ENCODE data around the gene ALDH16A1.

Gene ALDH16A1

GRCh38 chr19:49418511-49418910, 34.5 kb upstream of the ALDH16A1 start:
- in situ Hi-C loops (cut with HindIII; ENCODE audit: low sequenced_read_pairs), result no loop called here
- H3K4me3 ChIP-seq (ENCODE audit: low read depth, low read length), result no peak overlapping the region
- TF ChIP-seq, protein P1, sequence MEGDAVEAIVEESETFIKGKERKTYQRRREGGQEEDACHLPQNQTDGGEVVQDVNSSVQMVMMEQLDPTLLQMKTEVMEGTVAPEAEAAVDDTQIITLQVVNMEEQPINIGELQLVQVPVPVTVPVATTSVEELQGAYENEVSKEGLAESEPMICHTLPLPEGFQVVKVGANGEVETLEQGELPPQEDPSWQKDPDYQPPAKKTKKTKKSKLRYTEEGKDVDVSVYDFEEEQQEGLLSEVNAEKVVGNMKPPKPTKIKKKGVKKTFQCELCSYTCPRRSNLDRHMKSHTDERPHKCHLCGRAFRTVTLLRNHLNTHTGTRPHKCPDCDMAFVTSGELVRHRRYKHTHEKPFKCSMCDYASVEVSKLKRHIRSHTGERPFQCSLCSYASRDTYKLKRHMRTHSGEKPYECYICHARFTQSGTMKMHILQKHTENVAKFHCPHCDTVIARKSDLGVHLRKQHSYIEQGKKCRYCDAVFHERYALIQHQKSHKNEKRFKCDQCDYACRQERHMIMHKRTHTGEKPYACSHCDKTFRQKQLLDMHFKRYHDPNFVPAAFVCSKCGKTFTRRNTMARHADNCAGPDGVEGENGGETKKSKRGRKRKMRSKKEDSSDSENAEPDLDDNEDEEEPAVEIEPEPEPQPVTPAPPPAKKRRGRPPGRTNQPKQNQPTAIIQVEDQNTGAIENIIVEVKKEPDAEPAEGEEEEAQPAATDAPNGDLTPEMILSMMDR (IDR thresholded peaks at IDR 0.05; ENCODE audit: low read depth, low read length, missing control alignments), result no peak
- no peak for DNase-seq (ENCODE audit: low read depth)

DNA sequence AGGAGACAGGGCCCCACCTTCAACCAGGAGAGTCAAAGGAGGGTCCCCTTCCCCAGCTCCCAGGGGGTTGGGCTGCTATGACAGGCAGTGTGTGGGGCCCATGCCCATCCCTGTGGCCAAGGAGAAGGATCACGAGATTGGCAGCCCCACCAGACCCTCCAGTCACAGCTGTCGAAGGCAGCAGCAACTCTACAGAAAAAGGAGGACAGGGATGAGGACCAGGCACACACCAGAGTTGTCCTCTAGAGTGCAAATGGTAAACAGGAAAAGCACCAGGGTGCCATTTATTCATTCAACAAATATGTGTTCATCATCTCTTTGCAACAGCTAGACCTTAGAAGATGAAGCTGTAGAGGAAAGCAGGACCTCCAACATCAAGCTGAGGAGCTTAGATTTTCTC, 33.9 kb upstream of the ALDH16A1 start:
- in situ Hi-C loops (cut with HindIII; ENCODE audit: low sequenced_read_pairs), result no loop called here
- DNase-seq (ENCODE audit: low read depth), result no peak
- TF ChIP-seq, protein P1 (IDR thresholded peaks at IDR 0.05; ENCODE audit: low read depth, low read length, missing control alignments), result no peak
- no peak overlapping the region for H3K4me3 ChIP-seq (ENCODE audit: low read depth, low read length)

DNA sequence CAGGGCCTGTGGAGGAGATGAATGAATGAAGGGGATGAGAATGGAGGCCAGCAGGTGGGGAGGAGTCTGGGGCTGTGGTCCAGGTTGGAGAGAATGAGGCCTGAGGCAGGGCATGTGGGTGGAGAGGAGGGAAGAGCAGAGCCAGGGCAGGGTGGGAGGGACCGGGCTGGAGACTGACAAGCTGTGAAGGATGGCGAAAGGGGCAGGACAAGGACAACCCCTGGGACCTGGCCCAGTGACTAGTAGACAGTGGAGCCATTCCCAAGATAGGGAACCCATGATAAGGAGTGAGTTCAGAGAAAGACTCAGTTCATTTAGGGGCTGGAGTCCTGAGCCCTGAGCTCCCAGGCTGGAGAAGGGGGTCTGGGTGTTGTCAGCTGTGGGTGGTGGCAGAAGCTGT, 32.8 kb upstream of the ALDH16A1 start:
- TF ChIP-seq, protein P1 (IDR thresholded peaks at IDR 0.05; ENCODE audit: low read depth, low read length, missing control alignments), result no peak
- in situ Hi-C loops (cut with HindIII; ENCODE audit: low sequenced_read_pairs), result no loop called here
- DNase-seq (ENCODE audit: low read depth), result no peak
- no peak overlapping the region for H3K4me3 ChIP-seq (ENCODE audit: low read depth, low read length)

GRCh38 chr19:49421039-49421877, 31.8 kb upstream of the ALDH16A1 start:
- TF ChIP-seq, protein P1 (IDR thresholded peaks at IDR 0.05; ENCODE audit: low read depth, low read length, missing control alignments), result no peak
- DNase-seq (ENCODE audit: low read depth), result no peak
- H3K4me3 ChIP-seq (ENCODE audit: low read depth, low read length), result no peak overlapping the region
- in situ Hi-C loops (cut with HindIII; ENCODE audit: low sequenced_read_pairs), result no loop called here

DNA sequence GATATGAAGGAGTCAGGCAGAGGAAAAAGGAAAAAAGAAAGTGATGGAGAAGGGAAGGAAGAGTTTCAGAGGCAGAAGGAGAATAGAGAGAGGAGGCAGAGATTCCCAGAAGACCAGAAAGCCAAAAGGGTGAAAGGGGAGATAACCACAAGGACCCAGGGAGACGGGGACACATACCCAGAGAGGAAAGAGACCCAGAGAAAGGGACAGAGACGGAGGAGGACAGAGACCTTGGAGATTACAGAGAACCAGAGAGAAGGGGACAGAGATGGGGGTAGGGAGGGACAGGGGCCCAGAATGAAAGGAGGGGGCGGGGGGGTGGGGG, 31.2 kb upstream of the ALDH16A1 start:
- in situ Hi-C loops (cut with HindIII; ENCODE audit: low sequenced_read_pairs), result no loop called here
- TF ChIP-seq, protein P1 (IDR thresholded peaks at IDR 0.05; ENCODE audit: low read depth, low read length, missing control alignments), result no peak
- no peak for DNase-seq (ENCODE audit: low read depth)
- H3K4me3 ChIP-seq (ENCODE audit: low read depth, low read length), result no peak overlapping the region

DNA sequence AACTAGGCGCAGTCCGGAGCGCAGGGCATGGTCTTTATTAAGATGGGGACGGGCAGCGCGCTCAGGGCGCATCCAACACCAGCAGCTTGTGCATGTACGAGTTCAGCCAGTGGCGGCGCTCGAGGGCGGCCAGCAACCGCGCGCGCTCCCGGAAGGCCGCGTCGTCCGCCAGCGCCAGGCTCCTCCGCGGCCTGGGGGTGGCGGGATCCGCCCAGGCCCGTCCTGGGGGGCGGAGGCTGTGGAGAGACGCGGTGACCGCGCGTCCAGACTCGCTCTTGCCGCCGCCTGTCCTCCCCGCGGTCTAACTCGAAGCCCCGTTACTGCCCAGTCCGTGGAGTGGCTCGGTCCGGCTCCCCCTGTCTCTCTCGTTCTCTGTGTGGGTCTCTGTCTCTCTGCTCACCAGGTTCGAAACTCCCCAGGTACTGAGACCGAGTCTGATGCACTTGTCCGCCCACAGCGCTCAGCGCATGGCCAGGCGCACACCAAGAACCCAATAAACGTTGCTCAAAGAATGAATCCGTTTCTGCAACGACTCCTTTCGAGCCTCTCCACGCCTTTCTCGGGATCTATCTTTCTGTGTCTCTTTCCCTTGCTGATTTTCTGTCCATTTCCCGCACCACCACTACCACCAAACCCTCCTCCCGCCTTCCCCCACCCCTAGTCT, 30.5 kb upstream of the ALDH16A1 start:
- DNase-seq (ENCODE audit: low read depth), result no peak
- in situ Hi-C loops (cut with HindIII; ENCODE audit: low sequenced_read_pairs), result no loop called here

More for the DNA sequence above, 30.5 kb upstream of the ALDH16A1 start:
- no peak overlapping the region for H3K4me3 ChIP-seq (ENCODE audit: low read depth, low read length)
- TF ChIP-seq, protein P1 (IDR thresholded peaks at IDR 0.05; ENCODE audit: low read depth, low read length, missing control alignments), result no peak
